A549 (cell line): ENCODE data around the gene EYA2. TPM values are rescaled to one million over a fixed set of nuclear protein-coding genes. Genes with fewer than 3 reads are reported as not detected.

ENCODE experiments used
- ATAC-seq, 2 experiments: fragments of 200-7000 bp in 1 of 2; fragments of >200 bp in 1 of 2; cut with Nextera tagmentation in 1 of 2; cut with Tn5 transposase in 1 of 2; 3 replicates each; pipeline versions ENCODE4 v1.8.0 to v1.9.1; 2018 to 2020; ENCODE audit warnings: mild to moderate bottlenecking in 1 of 2, moderate library complexity in 1 of 2
- CTCF ChIA-PET: fragments of 300-600 bp; sonication (Branson Sonifier 250); formaldehyde crosslinking; extraction: SDS; loops from one replicate; lab custom pipeline; 2021; ENCODE audit warnings: antibody characterized with exemption, inconsistent platforms; lab: Yijun Ruan, JAX
- POLR2A ChIA-PET: fragments of 350-600 bp; formaldehyde crosslinking; extraction: SDS; loops from one replicate; lab custom pipeline; 2021; ENCODE audit warnings: antibody characterized with exemption, inconsistent platforms; lab: Yijun Ruan, JAX
- DNase-seq, 2 experiments: peaks; one replicate each; pipeline versions ENCODE4 v3.0.0 to v3.0.0-alpha.2; 2011 to 2016; ENCODE audit warnings: low read depth in 1 of 2, low spot score in 1 of 2
- FAIRE-seq: peaks from 2 replicates; lab custom pipeline; 2011; peaks lifted over from hg19 to GRCh38; lab: Jason Lieb, UNC
- H3K27ac ChIP-seq, 2 experiments: fragments of >200 bp; sonication (Bioruptor Twin); formaldehyde crosslinking; 3 replicates each; pipeline ENCODE4 v1.5.1; 2016 to 2017
- H3K4me1 ChIP-seq: fragments of >200 bp; sonication (Bioruptor Twin); formaldehyde crosslinking; 3 replicates; pipeline ENCODE4 v1.6.1; 2016
- H3K4me2 ChIP-seq: fragments of >200 bp; sonication (Bioruptor Twin); formaldehyde crosslinking; 3 replicates; pipeline ENCODE4 v1.6.1; 2016
- H3K4me3 ChIP-seq: fragments of >200 bp; sonication (Bioruptor Twin); formaldehyde crosslinking; 3 replicates; pipeline ENCODE4 v1.5.1; 2016
- H3K9me3 ChIP-seq: fragments of >200 bp; sonication (Bioruptor Twin); formaldehyde crosslinking; 3 replicates; pipeline ENCODE4 v1.6.1; 2016
- BCL3 ChIP-seq: fragments of >200 bp; sonication (Bioruptor Twin); formaldehyde crosslinking; IDR thresholded peaks from 3 replicates; pipeline ENCODE4 v1.6.1; 2016
- BHLHE40 ChIP-seq: IDR thresholded peaks from 2 replicates; pipeline ENCODE4 v1.6.1; 2012; ENCODE audit warnings: low read depth, low read length, inconsistent platforms
- CHD2 ChIP-seq: fragments of 150-350 bp; IDR thresholded peaks from 2 replicates; pipeline ENCODE4 v1.6.1; 2014; ENCODE audit warnings: low read length; ENCODE audit not compliant: partially characterized antibody
- CTCF ChIP-seq: fragments of >200 bp; sonication (Bioruptor Twin); formaldehyde crosslinking; IDR thresholded peaks from 3 replicates; pipeline ENCODE4 v1.5.1; 2016
- EP300 ChIP-seq, 2 experiments: fragments of >200 bp; sonication (Bioruptor Twin); formaldehyde crosslinking; IDR thresholded peaks; 2 replicates in 1 of 2; 3 replicates in 1 of 2; pipeline ENCODE4 v1.6.1; 2016 to 2017
- GATA3 ChIP-seq: IDR thresholded peaks from 2 replicates; pipeline ENCODE4 v1.6.1; 2012; ENCODE audit warnings: borderline replicate concordance
- HDAC2 ChIP-seq: fragments of 200-600 bp; sonication (generic); IDR thresholded peaks from 2 replicates; pipeline ENCODE4 v1.6.1; 2016
- JUNB ChIP-seq: fragments of >200 bp; sonication (Bioruptor Twin); formaldehyde crosslinking; IDR thresholded peaks from 2 replicates; pipeline ENCODE4 v1.6.1; 2016
- MAFK ChIP-seq: fragments of 450-650 bp; IDR thresholded peaks from 2 replicates; pipeline ENCODE4 v1.6.1; 2014; ENCODE audit not compliant: partially characterized antibody
- MAX ChIP-seq: IDR thresholded peaks from 2 replicates; pipeline ENCODE4 v1.6.1; 2012
- MYC ChIP-seq: IDR thresholded peaks from 2 replicates; pipeline ENCODE4 v1.6.1; 2012; ENCODE audit warnings: mild to moderate bottlenecking, inconsistent platforms, low read length, improper control_type of control experiment, borderline replicate concordance
- NFE2L2 ChIP-seq: fragments of 150-350 bp; conservative IDR thresholded peaks from 2 replicates; pipeline ENCODE4 v1.6.1; 2014; ENCODE audit warnings: low read length
- NR3C1 ChIP-seq: fragments of >200 bp; sonication (Bioruptor Twin); formaldehyde crosslinking; IDR thresholded peaks from 3 replicates; pipeline ENCODE4 v1.6.1; 2017
- POLR2A ChIP-seq: IDR thresholded peaks from 2 replicates; pipeline ENCODE4 v1.6.1; 2012; ENCODE audit warnings: mild to moderate bottlenecking, low read length
- RCOR1 ChIP-seq: fragments of 150-350 bp; IDR thresholded peaks from 2 replicates; pipeline ENCODE4 v1.6.1; 2014; ENCODE audit warnings: antibody characterized with exemption, low read length, low read depth
- SREBF2 ChIP-seq: fragments of 450-650 bp; IDR thresholded peaks from 2 replicates; pipeline ENCODE4 v1.6.1; 2014; ENCODE audit warnings: mild to moderate bottlenecking, moderate library complexity
- TFCP2L1 ChIP-seq: fragments of 250-450 bp; sonication (Bioruptor Pico); IDR thresholded peaks from 2 replicates; pipeline ENCODE4 v1.5.0; 2021; ENCODE audit warnings: mild to moderate bottlenecking
- TP53 ChIP-seq: fragments of 250-450 bp; sonication (Bioruptor Pico); IDR thresholded peaks from 2 replicates; pipeline ENCODE4 v1.5.0; 2021; ENCODE audit warnings: mild to moderate bottlenecking, moderate library complexity
- USF2 ChIP-seq: fragments of 450-650 bp; IDR thresholded peaks from 2 replicates; pipeline ENCODE4 v1.6.1; 2014; ENCODE audit warnings: antibody characterized with exemption
- ZSCAN20 ChIP-seq: fragments of 250-450 bp; sonication (Bioruptor Pico); IDR thresholded peaks from 2 replicates; pipeline ENCODE4 v1.8.0; 2022; ENCODE audit warnings: mild to moderate bottlenecking, moderate library complexity
- WGBS: methylation state at CpG from one replicate; pipeline ENCODE4 v1.1.6; 2017; ENCODE audit errors: missing lambda C conversion rate; 5-methylcytosine and 5-hydroxymethylcytosine counted together
- polyA plus RNA-seq, 4 experiments: library from polyadenylated mRNA; depleted of rRNA in 3 of 4; stranded (reverse); fragments of >200 nt; fragmentation: RNase III in 1 of 4; extraction: RNeasy Plus Mini Kit Qiagen cat#74134 plus additional on column Dnase treatment in 1 of 4; gene quantifications; 2 replicates in 3 of 4; 3 replicates in 1 of 4; pipeline ENCODE4 v1.2.3, GENCODE V29; 2011 to 2017
- TF ChIP-seq, protein P1 (sequence below): fragments of >200 bp; sonication (Bioruptor Twin); formaldehyde crosslinking; IDR thresholded peaks from 2 replicates; pipeline ENCODE4 v1.6.1; 2016
- TF ChIP-seq, protein P2 (sequence below): fragments of 250-450 bp; sonication (Bioruptor Pico); IDR thresholded peaks from 2 replicates; pipeline ENCODE4 v1.5.0; 2020; ENCODE audit warnings: low read depth, mild to moderate bottlenecking, moderate library complexity

EYA2 gene
- polyA plus RNA-seq, 2 of the 4 experiments (the other 2 are of a cell fraction): 4.5 to 4.6 TPM

GRCh38 chr20:46943861-46944591, 49.4 kb downstream of the EYA2 start:
- POLR2A ChIA-PET: no interaction called here
- H3K4me2 ChIP-seq: no peak overlapping the region
- WGBS: 84% methylated on average over 11 of the region's 11 CpGs
- no peaks in the 10 kb centered on the region for H3K4me1 ChIP-seq
- FAIRE-seq (no peak), ATAC-seq (no peak), DNase-seq (no peak)
- TF ChIP-seq USF2: no peak
- no peak for TF ChIP-seq CTCF
- TF ChIP-seq NFE2L2: no peak
- TF ChIP-seq GATA3: no peak
- no peak for TF ChIP-seq BCL3
- TF ChIP-seq HDAC2: no peak
- no peak for TF ChIP-seq JUNB
- no peak for TF ChIP-seq EP300 (IDR thresholded peaks at IDR 0.05)
- TF ChIP-seq MAX: no peak
- no peak for TF ChIP-seq TFCP2L1
- TF ChIP-seq MYC: no peak
- TF ChIP-seq CHD2: no peak
- TF ChIP-seq SREBF2: no peak
- TF ChIP-seq, protein P1, sequence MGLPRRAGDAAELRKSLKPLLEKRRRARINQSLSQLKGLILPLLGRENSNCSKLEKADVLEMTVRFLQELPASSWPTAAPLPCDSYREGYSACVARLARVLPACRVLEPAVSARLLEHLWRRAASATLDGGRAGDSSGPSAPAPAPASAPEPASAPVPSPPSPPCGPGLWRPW: no peak
- TF ChIP-seq POLR2A: no peak
- no peak for TF ChIP-seq NR3C1
- TF ChIP-seq BHLHE40: no peak
- no peak for TF ChIP-seq ZSCAN20
- no peak for TF ChIP-seq TP53 (CRISPR knock-in tag)
- TF ChIP-seq, protein P2, sequence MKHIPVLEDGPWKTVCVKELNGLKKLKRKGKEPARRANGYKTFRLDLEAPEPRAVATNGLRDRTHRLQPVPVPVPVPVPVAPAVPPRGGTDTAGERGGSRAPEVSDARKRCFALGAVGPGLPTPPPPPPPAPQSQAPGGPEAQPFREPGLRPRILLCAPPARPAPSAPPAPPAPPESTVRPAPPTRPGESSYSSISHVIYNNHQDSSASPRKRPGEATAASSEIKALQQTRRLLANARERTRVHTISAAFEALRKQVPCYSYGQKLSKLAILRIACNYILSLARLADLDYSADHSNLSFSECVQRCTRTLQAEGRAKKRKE (CRISPR knock-in tag): no peak
- no peak overlapping the region for H3K4me3 ChIP-seq
- CTCF ChIA-PET: interaction anchor here (1.1 to 1.5 kb wide), 3 partner anchors 11 to 185 kb away, joined by 3 read pairs; no protein-coding TSS in a partner anchor
- H3K9me3 ChIP-seq: no peaks in the 10 kb centered on the region
- no peak overlapping the region for H3K27ac ChIP-seq

DNA sequence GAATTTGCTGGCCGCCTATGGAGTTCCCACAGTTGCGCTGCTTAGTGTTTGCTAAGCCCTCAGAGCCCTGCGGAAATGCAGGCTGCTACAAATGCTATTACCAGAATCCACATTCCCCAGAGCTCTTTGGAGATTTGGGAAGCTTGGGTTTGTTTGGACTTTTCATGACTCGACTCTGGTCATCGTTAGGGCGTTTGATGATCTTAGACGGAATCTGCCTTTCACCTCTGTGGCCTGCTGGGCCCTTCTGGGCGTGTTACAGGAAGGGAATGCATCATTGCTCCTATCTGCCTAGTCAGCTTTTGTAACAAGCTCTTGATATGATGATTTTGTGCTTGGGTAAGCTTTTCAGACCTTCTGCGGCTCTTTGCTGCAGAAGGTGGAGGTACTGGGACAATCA, 50.8 kb downstream of the EYA2 start:
- Histone ChIP-seq H3K4me1 (no peaks in the 10 kb centered on the region), H3K27ac (no peak overlapping the region), H3K4me2 (no peak overlapping the region), H3K9me3 (no peaks in the 10 kb centered on the region), H3K4me3 (no peak overlapping the region)
- ChIA-PET CTCF (interaction anchor here (0.7 to 1.5 kb wide), 3 partner anchors 12 to 188 kb away, joined by 3 read pairs; no protein-coding TSS in a partner anchor), POLR2A (interaction anchor here (0.7 kb wide), 1 partner anchor 9 kb away, joined by 3 read pairs; no protein-coding TSS in a partner anchor)
- DNase-seq: no peak
- TF ChIP-seq MAFK (peak; percentile 83), RCOR1 (no peak)
- WGBS: 71% methylated on average over 9 of the region's 9 CpGs
- FAIRE-seq: no peak
- ATAC-seq: no peak; a peak in 1 of 6 replicates
